Central memory CD8-positive, alpha-beta T cell (primary cell): ENCODE results near the gene SOS2.

Experiments used
- ATAC-seq: fragments of 150-1000 bp; cut with Tn5 transposase; replicated peaks from 2 replicates; pipeline ENCODE4 v1.10.0; 2022; ENCODE audit warnings: mild to moderate bottlenecking, moderate FRiP score, moderate number of reproducible peaks; ENCODE audit not compliant: poor library complexity, severe bottlenecking; ENCODE audit errors: extremely low read depth
- DNase-seq, 2 donors: peaks; one replicate each; pipeline ENCODE4 v3.0.0; 2021; ENCODE audit warnings: low spot score in 2 of 2
- H3K27ac Mint-ChIP-seq: one replicate; pipeline ENCODE4 v1.8.0; 2022; ENCODE audit warnings: low read depth, mild to moderate bottlenecking, moderate library complexity, mixed read lengths
- H3K27me3 Mint-ChIP-seq: one replicate; pipeline ENCODE4 v1.8.0; 2022; ENCODE audit warnings: mixed read lengths
- H3K36me3 Mint-ChIP-seq: one replicate; pipeline ENCODE4 v1.8.0; 2022; ENCODE audit warnings: mild to moderate bottlenecking, moderate library complexity, mixed read lengths; ENCODE audit not compliant: insufficient read depth
- H3K4me1 Mint-ChIP-seq: one replicate; pipeline ENCODE4 v1.8.0; 2022; ENCODE audit warnings: mixed read lengths
- H3K4me3 Mint-ChIP-seq: one replicate; pipeline ENCODE4 v1.8.0; 2022; ENCODE audit warnings: mild to moderate bottlenecking, moderate library complexity, mixed read lengths
- H3K9me3 Mint-ChIP-seq: one replicate; pipeline ENCODE4 v1.8.0; 2022; ENCODE audit warnings: mixed read lengths

The SOS2 gene

DNA sequence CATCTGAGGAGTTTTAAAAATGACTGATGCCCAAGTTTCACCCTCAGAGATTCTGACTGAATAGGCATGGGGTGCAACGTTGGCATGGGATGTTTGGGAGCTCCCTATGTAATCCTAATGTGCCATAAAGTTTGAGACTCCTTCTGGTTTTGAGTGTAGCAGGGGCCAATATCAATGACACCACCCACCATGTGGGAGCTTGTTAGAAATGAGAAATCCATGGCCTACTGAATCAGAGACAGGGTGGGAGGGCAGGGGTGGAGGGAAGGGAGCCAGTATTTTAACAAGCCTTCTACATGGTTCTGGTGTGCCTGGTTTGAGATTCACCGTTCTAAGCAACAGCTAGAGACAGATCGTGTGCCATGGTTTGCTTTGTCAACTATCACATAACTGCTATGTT lies 161.1 kb downstream of the SOS2 start:
- no peaks in the 10 kb centered on the region for H3K27me3 Mint-ChIP-seq
- H3K4me1 Mint-ChIP-seq: peaks cover 32% of the 10 kb centered on the region
- no peaks in the 10 kb centered on the region for H3K9me3 Mint-ChIP-seq
- no peak for DNase-seq
- H3K36me3 Mint-ChIP-seq: peaks cover 4% of the 10 kb centered on the region
- H3K4me3 Mint-ChIP-seq: no peak overlapping the region
- no peak overlapping the region for H3K27ac Mint-ChIP-seq
- ATAC-seq: no peak

- no peak for ATAC-seq
- peaks cover 36% of the 10 kb centered on the region for H3K4me1 Mint-ChIP-seq
- peaks cover 7% of the 10 kb centered on the region for H3K36me3 Mint-ChIP-seq
- no peaks in the 10 kb centered on the region for H3K9me3 Mint-ChIP-seq
- no peaks in the 10 kb centered on the region for H3K27me3 Mint-ChIP-seq
- H3K4me3 Mint-ChIP-seq: no peak overlapping the region
- no peak for DNase-seq
- no peak overlapping the region for H3K27ac Mint-ChIP-seq
Observed at GRCh38 chr14:50069325-50069724, 162.1 kb downstream of the SOS2 start.

- no peak overlapping the region for H3K4me3 Mint-ChIP-seq
- no peaks in the 10 kb centered on the region for H3K9me3 Mint-ChIP-seq
- DNase-seq: no peak
- H3K36me3 Mint-ChIP-seq: peaks cover 7% of the 10 kb centered on the region
- H3K4me1 Mint-ChIP-seq: peaks cover 44% of the 10 kb centered on the region
- H3K27me3 Mint-ChIP-seq: no peaks in the 10 kb centered on the region
- ATAC-seq: no peak
- H3K27ac Mint-ChIP-seq: no peak overlapping the region
Observed at GRCh38 chr14:50068496-50068895, 162.9 kb downstream of the SOS2 start.

GRCh38 chr14:50067723-50068495 lies 163.5 kb downstream of the SOS2 start:
- ATAC-seq (no peak), DNase-seq (no peak)
- Mint-ChIP-seq H3K36me3 (peaks cover 6% of the 10 kb centered on the region), H3K27ac (no peak overlapping the region), H3K9me3 (no peaks in the 10 kb centered on the region), H3K27me3 (no peaks in the 10 kb centered on the region), H3K4me1 (peaks cover 50% of the 10 kb centered on the region), H3K4me3 (no peak overlapping the region)
